GM19468 (cell line): Measurements from ENCODE around the gene UBE2L5.
A peak's percentile ranks its signal among the peaks of the same experiment; 100 is the strongest.

Experiments
- ATAC-seq: cut with Tn5 transposase; IDR thresholded peaks from one replicate; pipeline ENCODE4 v1.9.1; 2021; ENCODE audit warnings: mild to moderate bottlenecking, moderate library complexity, moderate number of reproducible peaks; ENCODE audit not compliant: unreplicated experiment; ENCODE audit errors: extremely low read depth

The UBE2L5 gene

GRCh38 chr13:30422054-30422839 is at the start of gene UBE2L5:
Gene UBE2L5 (plus strand): TSS chr13:30422493. CDS start chr13:30427991, 5,498 bp downstream.
- no peak for ATAC-seq

GRCh38 chr13:30373727-30374126 is 48.6 kb upstream of the UBE2L5 start:
- peak; percentile 20 for ATAC-seq

GRCh38 chr13:30375265-30375835 is 46.9 kb upstream of the UBE2L5 start:
- ATAC-seq: no peak

GRCh38 chr13:30376426-30377311 is 45.6 kb upstream of the UBE2L5 start:
- ATAC-seq: peak; percentile 29

GRCh38 chr13:30377312-30377685 is 45.0 kb upstream of the UBE2L5 start:
- ATAC-seq: no peak

- no peak for ATAC-seq
Measured at GRCh38 chr13:30378191-30378590, 44.1 kb upstream of the UBE2L5 start.

- no peak for ATAC-seq
Measured at GRCh38 chr13:30381049-30381448, 41.2 kb upstream of the UBE2L5 start.

GRCh38 chr13:30382836-30383525 is 39.3 kb upstream of the UBE2L5 start:
- ATAC-seq: no peak

- no peak for ATAC-seq
Measured at GRCh38 chr13:30388406-30389283, 33.6 kb upstream of the UBE2L5 start.

GRCh38 chr13:30391956-30392680 is 30.2 kb upstream of the UBE2L5 start:
- no peak for ATAC-seq

GRCh38 chr13:30392681-30393045 is 29.6 kb upstream of the UBE2L5 start:
- ATAC-seq: no peak

GRCh38 chr13:30394751-30395191 is 27.5 kb upstream of the UBE2L5 start:
- peak; percentile 47 for ATAC-seq

- ATAC-seq: no peak
Measured at GRCh38 chr13:30395192-30396158, 26.8 kb upstream of the UBE2L5 start.

- no peak for ATAC-seq
Measured at GRCh38 chr13:30396434-30397075, 25.7 kb upstream of the UBE2L5 start.

- ATAC-seq: no peak
Measured at GRCh38 chr13:30398601-30399072, 23.7 kb upstream of the UBE2L5 start.

- ATAC-seq: no peak
Measured at GRCh38 chr13:30400376-30400775, 21.9 kb upstream of the UBE2L5 start.

- no peak for ATAC-seq
Measured at GRCh38 chr13:30401347-30401746, 20.9 kb upstream of the UBE2L5 start.
